Activated T-cell treated with anti-CD3 and anti-CD28 coated beads, Interleukin-2, amount 50 U/mL, for 1 hour (primary cell): ENCODE results near the gene SH3BP4.

Experiments
- DNase-seq: peaks from one replicate; pipeline ENCODE4 v3.0.0-alpha.2; 2020

SH3BP4 gene, protein sequence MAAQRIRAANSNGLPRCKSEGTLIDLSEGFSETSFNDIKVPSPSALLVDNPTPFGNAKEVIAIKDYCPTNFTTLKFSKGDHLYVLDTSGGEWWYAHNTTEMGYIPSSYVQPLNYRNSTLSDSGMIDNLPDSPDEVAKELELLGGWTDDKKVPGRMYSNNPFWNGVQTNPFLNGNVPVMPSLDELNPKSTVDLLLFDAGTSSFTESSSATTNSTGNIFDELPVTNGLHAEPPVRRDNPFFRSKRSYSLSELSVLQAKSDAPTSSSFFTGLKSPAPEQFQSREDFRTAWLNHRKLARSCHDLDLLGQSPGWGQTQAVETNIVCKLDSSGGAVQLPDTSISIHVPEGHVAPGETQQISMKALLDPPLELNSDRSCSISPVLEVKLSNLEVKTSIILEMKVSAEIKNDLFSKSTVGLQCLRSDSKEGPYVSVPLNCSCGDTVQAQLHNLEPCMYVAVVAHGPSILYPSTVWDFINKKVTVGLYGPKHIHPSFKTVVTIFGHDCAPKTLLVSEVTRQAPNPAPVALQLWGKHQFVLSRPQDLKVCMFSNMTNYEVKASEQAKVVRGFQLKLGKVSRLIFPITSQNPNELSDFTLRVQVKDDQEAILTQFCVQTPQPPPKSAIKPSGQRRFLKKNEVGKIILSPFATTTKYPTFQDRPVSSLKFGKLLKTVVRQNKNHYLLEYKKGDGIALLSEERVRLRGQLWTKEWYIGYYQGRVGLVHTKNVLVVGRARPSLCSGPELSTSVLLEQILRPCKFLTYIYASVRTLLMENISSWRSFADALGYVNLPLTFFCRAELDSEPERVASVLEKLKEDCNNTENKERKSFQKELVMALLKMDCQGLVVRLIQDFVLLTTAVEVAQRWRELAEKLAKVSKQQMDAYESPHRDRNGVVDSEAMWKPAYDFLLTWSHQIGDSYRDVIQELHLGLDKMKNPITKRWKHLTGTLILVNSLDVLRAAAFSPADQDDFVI

DNA sequence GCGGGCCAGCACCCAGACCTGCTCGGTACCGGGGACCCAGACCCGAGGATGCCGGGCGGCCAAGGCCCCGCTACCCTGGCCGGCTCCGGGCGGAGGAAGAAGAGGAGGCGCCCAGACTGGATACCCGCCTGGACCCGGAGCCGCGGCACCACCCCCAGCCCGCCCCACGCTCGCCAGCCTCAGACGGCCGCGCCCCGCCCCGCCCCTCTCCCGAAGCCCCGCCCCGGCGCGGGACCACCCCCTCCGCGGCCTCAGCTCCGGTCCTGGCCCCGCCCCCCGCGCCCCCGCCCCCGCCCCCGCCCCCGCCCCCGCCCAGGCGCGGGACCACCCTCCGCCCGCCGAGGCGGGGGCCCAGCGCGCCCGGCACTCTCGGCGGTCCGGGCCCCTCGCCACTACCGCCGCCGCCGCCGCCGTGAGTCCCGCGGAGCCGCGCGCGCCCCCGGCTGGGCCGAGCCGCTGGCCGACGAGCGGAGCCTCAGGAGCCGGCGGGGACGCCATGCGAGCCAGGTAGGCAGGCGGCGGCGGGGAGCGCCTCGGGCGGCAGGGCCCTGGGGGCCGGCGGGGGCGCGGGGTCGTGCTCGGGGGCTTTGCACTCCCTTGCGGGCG, at the start of gene SH3BP4:
SH3BP4 (plus strand) TSS at position 354 of the 606 bp plus-strand sequence. CDS start 82,986 bp downstream, outside the sequence.
- peak; percentile 20 for DNase-seq

- no peak for DNase-seq
These were observed 47.0 kb upstream of the SH3BP4 start for GRCh38 chr2:234904785-234905184.

GRCh38 chr2:234905547-234906265, 46.1 kb upstream of the SH3BP4 start:
- no peak for DNase-seq

DNA sequence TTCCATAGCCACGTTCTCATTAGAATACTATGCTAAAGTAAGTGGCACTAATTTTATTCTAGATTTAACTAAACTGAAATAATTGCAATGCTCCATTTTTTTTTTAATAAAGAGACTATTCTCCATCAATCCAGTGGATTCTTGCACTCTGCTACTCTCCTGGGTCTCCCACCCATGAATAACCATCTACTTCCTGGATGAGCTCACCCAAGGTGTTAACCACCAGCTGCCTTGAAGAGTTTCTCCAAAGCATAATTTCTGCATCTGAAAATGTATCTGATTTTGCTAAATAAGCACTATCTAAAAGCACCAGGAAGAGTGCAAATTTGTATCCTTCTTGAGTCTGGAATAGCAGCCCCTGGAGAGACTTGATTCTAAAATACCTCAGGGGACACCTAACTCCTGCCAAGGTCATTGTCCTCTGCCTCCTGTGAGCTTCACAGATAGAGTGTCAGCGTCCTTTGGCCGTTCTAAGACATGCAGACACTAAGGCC, 41.6 kb upstream of the SH3BP4 start:
- DNase-seq, result no peak

- DNase-seq, result no peak
These were observed 40.5 kb upstream of the SH3BP4 start for GRCh38 chr2:234911271-234911670.

- no peak for DNase-seq
These were observed 39.4 kb upstream of the SH3BP4 start for GRCh38 chr2:234912437-234912836.

DNA sequence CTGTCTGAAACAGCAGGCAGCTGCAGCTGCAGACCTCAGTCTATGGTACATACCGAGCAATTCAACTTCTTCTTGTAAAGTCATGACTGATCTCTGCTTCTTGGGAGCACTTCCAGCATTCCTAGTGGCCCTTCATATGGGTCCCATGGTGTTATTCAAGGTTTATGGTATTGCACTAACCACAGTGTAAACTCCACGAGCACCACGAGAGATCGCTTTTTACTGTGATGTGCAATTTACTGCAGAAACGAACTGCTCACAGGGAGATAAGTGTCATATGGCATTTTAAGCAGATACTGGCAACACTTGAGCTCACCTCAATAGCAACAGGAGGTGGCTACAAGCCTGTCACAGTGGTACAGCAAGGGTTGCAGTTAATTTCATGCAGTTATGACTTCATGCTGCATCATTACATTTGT, 38.6 kb upstream of the SH3BP4 start:
- DNase-seq, result no peak

- DNase-seq, result no peak
These were observed 37.3 kb upstream of the SH3BP4 start for GRCh38 chr2:234914371-234915154.

DNA sequence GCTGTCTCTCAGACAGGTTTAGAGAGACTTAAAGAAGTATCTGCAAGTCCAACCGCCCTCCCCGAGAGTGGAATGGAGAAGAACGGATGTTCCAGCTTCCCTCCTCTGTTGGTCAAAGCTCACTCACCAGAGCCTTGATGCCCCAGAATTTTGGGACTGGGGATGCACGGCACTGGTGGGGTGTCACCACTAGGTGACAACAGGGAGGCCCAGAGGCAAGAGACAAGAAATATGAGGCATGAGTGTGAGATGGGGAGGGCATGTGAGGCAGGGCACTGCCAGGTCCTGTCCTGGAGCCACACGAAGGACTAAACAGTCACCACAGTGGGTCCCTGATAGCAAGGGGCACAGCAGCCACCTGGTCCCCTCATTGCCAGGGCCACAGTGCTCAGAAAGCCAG, 35.1 kb upstream of the SH3BP4 start:
- no peak for DNase-seq

- DNase-seq, result no peak
These were observed 34.4 kb upstream of the SH3BP4 start for GRCh38 chr2:234917211-234917975.

DNA sequence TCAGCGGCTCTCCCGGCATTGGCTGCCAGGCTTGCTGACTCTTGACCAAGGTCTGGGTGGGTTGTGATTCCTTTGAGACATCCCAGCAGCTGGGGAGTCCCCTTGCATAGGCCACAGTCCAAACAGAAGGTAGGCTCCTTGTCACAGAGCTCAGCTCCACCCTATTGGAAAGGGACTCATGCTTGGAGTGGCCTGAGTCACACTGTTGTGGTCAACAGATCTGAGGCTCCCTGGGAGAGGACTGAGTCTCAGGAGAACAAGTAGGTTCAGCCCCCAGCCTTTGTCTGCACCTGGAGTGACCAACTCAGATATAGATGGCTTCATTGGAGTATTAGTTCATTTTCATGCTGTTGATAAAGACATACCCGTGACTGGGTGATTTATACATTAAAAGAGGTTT, 32.1 kb upstream of the SH3BP4 start:
- no peak for DNase-seq

- DNase-seq, result no peak
These were observed 31.0 kb upstream of the SH3BP4 start for GRCh38 chr2:234920836-234921235.

- DNase-seq, result no peak
These were observed 22.8 kb upstream of the SH3BP4 start for GRCh38 chr2:234929002-234929401.

DNA sequence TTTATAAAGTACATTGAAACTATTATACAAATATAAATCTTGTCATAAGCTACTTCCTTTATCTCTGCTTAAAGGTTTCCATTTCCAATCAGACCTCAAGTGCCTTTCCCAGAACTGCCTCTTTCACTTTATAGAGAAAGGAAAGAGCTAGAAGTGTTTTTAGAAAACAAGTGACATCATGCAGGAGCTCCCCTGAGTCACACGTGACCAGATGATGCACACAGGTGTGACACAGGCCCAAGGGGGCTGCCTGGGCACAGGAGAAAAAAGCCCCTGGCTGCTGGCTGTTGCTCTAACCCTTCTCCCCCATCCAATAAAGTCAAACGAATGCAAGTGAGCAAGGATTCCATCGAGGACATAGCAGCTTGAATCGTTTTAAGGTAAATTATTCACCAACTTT, 21.4 kb upstream of the SH3BP4 start:
- DNase-seq, result no peak

DNA sequence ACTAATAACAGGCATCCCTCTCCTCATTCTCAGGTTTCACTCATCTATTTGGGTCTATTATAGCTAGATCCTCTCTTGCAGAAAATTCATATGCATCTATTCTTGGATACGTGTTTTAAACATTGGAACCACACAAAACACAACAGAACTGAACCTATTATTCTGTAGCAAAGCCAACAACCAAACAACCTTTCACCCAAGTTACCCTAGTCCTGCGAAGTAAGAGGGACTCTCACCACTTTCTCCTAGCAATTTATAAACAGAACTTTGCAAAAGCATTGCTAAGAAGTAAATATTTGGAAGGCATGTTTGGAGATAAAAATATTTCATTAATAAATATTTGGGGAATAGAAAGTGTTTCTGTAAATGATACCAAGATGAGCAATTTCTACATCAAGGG, 20.4 kb upstream of the SH3BP4 start:
- DNase-seq, result no peak

GRCh38 chr2:234932591-234933168, 19.1 kb upstream of the SH3BP4 start:
- DNase-seq, result no peak

DNA sequence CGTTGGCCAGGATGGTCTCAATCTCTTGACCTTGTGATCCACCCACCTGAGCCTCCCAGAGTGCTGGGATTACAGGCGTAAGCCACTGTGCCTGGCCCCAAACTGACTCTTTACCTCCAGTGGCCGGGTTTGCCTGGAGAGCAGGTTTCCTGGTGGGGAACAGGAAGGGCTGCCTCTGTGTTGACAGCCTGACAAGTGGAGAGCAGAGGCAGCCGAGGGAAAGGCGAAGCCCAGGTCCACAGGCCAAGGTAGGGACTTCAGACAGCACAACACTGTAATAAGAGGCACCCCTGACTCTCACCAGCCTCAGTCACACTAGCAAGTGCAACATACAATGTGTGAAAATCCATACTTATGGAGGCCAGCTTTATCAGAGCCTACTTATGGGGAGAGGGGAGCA, 16.5 kb upstream of the SH3BP4 start:
- DNase-seq, result no peak

GRCh38 chr2:234939576-234939975, 12.2 kb upstream of the SH3BP4 start:
- no peak for DNase-seq

DNA sequence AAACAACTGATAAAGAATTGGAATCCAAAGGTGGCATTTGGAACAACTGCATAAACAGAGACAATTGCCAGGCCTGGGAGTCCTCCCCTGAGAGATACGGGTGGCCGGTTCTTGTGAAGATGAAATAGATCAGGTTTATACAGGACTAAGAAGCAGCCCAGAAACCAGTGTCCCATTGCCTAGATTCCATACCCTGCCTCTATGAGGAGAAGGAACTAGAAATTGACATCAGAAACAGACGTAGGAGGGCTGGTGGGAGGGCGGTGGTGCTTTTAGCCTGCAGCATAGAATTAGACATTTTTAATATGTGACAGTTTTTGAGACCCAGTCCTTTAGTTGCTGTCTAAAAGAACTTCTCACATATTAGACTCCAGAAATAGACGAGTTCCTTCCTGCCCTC, 11.8 kb upstream of the SH3BP4 start:
- no peak for DNase-seq

DNA sequence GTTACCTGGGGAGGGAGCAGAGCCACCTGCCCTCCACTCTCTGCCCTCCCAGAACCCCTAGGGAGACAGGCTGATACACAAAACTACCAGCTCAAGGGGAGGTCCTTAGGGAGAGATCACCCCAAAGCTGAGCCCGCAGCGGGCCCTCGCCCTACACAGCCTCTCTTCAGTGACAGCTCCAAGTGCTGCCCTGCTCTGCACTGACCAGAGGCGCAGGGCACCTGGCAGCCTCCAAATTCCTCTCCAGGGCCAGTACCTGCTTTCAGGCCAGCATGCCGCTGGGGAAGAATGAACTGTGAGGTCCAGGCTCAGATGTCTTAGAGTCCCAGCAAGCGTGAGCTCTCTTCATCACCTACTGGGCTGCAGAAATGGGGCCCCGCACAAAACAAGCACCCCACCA, 11.3 kb upstream of the SH3BP4 start:
- no peak for DNase-seq
